NCI-H2107 treated with DMSO at 0.1 percent for 48 hours (cell line): ENCODE results near the gene DAG1.

Experiments used
- DNase-seq: peaks from one replicate; lab custom pipeline; 2025; ENCODE audit not compliant: unreplicated experiment; lab: John Stamatoyannopoulos, UW

Gene DAG1

DNA sequence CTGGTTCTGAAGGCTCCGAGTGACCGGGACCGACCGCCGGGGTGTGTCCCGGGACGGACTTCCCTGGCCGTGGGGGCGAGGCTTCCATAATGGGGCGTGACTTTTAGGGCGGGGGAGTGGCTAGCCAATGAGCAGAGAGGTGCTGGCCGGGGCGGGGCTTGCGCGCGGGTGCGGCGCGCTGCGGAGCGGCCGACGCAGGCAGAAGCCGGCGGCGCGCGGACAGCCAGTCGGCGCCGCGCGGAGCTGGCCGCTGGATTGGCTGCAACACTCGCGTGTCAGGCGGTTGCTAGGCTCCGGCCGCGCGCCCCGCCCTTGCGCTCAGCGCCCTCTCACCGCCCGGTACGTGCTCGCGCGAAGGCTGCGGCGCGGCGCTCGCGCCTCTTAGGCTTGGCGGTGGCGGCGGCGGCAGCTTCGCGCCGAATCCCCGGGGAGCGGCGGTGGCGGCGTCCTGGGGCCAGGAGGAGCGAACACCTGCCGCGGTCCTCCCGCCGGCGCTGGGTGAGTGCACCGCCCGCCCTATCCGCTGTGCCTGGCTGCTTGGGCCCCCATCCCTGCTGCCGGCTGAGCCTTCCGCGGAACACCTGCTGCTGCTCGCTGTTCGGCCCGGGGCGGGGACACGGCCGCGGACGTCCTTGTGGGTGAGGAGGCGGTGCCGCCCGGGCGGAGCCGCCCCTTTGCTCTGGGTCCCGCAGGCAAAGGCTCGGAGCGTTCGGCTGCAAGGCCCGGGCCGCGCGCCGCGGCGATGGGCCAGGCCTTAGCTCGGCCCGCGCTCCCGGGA lies at the start of gene DAG1:
TSS of gene DAG1 (plus strand) at position 332 of the 778 bp plus-strand sequence. CDS start 40,268 bp downstream, outside the sequence.
- DNase-seq = peak; percentile 77

DNA sequence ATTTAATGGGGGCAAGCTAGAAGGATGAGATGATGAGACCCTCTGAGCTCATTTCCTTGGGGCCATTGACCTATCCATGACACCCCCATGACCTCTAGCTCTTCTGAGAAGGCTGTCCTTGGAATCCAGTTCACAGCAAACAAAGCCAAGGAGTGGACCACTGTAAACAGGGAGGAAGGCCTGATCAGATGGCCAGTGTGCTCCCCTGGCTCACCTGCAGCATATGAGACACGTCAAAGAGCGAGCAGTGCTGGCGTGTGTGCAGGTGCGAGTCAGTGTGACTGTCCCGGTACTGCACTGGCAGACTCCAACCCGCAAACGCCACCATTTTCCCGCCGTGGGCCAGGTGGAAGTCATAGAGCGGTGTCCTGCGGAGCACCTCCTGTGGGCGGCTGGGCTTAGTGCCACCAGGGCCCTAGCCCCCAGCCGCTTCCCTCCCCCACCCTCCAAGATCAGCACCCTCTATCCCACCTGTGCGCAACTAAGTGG lies 48.1 kb upstream of the DAG1 start:
- no peak for DNase-seq

DNA sequence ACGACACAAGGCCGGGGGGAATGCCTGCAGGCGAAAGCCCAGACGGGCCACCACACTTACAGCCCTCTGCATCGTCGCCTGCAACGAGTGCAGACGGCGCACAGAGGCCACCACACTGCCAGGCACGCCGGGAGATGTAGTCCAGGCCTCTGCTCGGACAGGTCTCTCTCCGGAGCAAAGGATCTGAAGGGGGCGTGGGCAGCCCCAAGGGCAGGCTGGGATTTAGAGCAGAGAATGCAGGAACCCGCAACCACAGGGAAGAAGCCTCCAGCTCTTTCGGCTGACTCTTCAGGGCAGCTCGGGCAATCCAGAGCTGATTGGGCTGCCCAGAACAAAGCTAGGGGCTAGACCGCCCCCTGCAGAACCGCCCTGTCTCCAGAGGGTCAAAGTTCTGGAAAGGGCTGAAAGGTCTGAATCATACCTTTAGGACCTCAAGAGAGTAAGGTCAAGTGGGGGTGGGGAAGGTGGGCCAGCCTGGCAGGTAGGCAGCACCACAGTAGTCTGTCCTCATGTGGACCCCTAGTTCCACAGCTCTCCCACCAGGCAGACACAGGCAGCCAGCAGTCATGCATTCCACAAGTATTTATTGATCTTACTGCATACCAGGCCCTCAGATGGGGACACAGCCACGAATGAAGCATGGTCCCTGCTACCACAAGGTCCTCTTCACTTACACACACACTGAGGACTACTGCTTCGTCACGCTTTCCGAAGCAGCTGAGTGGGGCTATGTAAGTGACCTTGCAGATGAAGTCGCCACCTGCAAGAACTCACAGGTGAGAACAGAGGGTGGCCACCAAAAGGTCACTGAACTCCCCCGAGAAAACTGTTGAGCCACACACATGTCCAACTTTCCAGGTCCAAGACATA lies 47.5 kb upstream of the DAG1 start, which contains the start of gene AMT:
TSS of gene AMT (minus strand) at position 95 of the 870 bp plus-strand sequence. CDS start at position 72, 23 bp downstream.
- no peak for DNase-seq

DNA sequence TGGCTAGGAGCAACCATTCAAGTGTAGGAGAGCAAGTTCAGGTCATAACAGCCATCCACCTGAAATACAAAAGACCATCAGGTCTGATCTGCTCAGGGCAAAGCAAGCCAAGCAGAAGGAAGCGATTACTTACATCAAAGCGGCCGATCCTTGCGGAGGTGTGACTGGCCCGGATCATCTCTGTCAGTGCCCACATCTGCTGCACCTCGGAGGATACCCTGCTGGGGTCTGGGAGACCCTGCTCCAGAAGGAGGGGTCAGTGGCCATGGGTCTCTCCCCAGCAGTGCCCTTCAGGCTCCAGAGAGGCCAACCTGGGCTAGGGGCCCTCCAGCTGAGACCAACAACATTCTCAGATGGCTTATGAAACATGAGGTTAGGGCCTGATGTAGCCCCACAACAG lies 45.3 kb upstream of the DAG1 start:
- no peak for DNase-seq

DNA sequence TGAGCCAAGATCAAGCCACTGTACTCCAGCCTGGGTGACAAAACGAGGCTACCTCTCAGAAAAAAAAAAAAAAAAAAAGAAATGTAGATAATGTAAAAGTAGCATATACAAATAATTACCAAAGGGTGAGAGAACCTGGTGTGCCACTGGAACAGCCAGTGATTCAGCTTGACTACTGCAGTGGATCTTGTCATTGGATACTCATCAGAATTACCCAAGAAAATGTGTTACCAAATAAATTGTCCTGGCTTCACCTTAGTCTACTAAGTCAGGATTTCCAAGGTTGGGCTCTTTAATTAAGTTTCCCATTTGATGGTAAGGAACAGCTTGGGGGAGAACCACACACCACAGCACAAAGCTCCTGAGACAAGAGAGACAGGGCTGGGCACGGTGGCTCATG lies 42.5 kb upstream of the DAG1 start:
- DNase-seq = no peak

DNA sequence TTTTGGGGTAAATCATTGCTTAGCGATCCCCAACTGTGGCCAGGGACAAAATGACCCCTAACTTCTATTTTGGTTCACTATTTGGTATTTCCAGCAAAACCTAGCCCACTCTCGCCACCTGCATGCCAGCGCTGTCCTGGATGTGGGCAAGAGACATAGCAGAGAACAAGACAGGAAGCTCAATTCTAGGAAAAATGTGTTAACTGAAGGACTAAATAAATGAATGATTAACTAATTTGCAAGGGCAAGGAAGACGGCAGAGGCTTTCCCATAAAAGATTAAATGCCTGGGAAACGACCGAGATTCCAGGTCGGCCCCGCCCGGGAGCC lies 41.4 kb upstream of the DAG1 start:
- DNase-seq = no peak

DNA sequence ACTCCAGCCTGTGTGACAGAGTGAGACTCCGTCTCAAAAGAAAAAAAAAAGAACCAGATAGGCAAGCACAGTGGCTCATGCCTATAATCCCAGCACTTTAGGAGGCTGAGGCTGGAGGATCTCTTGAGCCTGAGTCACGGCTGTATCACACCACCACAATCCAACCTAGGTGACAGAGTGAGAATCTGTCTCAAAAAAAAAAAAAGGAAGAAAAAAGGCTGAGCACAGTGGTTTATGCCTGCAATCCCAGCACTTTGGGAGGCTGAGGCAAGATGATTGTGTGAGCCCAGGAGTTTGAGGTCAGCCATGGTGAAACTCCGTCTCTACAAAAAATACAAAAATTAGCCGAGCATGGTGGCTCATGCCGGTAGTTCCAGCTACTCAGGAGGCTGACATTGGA lies 35.3 kb upstream of the DAG1 start:
- no peak for DNase-seq

DNA sequence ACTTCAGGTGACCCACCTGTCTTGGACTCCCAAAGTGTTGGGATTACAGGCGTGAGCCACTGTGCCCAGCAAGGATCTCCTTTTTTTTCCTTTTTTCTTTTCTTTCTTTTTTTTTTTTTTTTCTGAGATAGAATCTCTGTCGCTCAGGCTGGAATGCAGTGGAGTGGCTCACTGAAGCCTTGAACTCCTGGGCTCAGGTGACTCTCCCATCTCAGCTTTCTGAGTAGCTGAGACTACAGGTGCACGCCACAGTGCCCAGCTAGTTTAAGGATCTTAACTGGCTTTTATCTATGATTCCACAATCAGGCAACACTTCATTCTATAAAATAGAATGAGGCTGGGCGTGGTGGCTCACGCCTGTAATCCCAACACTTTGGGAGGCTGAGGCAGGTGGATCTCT lies 24.7 kb upstream of the DAG1 start:
- DNase-seq = no peak

DNA sequence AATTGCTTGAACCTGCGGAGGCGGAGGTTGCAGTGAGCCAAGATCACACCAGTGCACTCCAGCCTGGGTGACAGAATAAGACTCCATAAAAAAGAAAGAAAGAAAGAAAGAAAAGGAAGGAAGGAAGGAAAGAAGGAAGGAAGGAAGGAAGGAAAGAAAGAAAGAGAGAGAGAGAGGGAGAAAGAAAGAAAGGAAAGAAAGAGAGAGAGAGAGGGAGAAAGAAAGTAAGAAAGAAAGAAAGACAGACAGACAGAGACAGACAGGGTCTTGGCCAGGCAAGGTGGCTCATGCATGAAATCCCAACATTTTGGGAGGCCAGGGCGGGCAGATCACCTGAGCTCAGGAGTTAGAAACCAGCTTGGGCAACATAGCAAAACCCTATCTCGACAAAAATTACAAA lies 16.4 kb upstream of the DAG1 start:
- no peak for DNase-seq

DNA sequence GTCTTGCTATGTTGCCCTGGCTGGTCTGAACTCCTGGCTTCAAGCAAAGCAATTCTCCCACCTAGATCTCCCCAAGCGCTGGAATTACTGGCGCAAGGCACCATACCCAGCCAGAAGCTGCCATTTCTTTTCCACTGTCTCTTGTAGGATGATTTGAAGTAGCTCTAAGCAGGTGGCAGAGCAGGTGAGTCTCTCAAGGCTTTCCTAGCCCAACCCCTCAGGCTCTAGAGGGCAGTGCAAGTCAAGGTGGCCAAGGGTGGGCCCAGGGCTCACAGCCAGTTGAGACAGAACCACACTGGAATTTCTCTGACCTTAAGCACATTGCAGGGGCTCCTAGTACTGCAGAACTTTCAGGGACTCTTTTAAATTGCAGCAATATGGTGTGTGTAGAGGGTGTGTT lies 15.6 kb upstream of the DAG1 start:
- peak; percentile 11 for DNase-seq

DNA sequence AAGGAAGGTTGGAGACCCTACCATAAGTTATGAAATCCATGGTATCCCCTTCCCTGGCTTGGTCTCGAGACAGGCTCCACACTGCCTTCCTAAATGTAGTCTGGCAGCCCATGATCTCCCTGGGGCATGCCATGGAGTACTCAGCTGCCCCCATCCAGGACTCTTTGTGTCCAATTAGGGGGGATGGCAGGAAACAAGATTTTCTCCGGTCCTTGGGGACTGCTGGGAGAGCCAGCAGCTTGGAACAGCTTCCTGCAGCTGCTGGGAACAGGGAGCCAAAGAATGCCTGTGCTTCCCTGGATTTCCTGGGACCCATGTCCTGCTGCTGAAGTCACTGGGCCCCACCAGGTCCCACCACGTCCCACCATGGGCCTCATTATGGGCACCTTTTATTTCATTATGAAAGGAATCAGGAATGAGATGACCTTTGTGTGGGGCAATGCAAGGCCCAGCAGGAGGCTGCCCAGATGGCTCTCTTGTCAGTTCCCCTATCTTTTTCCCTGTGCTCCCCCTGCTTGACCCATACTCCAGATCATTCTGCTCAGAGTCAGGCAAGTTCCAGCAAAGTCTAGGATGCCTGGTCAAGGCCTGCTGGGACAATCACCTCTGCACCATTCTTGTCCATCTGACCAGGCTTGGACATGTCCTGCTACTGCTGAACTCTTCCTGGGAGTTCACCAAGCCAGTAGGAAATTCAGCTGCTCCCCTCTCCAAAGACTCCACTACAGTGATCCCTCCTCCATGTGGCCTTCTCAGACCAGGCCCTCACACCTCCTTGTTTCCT lies 15.0 kb upstream of the DAG1 start:
- no peak for DNase-seq

DNA sequence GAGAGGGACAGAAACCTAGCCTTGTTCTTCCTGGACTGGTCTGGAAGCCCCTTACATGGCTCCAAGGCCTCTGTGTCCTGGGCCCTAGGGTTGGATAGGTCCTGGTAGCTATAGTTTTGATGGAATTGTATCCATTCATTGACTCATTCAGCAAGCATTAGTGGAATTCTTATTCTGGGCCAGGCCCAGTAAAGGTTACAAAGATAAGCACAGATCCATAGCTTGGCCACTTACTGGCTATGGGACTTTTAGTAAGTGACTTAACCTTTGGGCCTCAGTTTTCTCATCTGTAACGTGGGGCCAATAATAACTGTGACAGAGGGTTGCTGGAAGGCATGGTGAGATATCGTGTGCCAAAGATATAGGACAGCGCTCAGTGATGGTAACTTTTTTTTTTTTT lies 13.6 kb upstream of the DAG1 start:
- no peak for DNase-seq

DNA sequence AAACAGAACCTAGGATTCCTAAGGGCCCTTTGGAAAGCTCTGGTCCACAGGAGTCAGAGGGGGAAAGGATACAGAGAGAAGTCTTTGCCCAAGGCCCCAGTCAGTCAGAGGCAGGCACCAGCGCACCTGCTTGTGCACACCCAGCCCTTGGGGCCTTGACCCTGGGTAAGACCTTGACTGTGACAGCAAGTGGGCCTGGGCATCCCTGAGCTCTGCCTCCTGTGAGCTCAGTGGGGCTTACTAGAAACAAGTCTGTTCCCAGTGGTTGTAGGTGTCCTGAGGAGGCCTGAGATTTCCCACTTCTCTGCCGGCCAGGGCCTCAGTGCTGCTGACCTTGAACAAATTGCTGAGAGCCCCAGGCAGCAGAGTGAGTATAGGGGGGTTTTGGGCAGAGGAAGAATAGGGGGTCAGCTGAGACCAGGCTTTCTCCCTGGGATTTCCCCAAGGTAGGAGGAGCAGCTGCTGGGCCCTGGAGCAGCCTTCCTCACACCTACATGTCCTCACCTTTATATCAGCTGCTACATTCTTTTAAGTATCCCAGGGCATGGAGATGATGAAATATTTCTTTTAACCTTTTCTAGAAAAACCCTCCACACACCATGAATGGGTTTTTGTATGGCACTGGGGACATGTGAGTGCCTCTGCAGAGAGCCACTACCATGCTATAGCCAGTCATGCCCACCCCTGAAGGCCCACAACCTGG lies 9.7 kb upstream of the DAG1 start:
- DNase-seq = no peak

DNA sequence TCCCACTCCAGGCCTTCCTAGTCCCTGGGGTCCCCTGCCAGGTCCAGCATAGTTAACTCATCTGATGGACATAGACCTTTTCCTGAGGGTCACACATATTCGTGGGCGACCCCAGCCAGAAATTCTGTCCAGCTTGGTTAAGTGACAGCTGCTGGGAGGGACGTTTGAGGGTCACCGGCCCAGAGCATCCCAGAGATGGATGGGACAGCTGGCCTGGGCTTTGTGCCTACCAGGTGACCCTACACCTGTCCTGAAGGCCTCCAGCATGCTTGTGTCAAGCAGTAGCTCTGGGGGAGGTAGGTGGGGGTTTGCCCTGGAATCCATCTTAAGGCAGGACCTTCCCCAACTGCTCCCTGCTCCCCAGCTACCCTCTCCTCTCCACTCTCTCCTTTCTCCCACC lies 9.1 kb upstream of the DAG1 start:
- no peak for DNase-seq

DNA sequence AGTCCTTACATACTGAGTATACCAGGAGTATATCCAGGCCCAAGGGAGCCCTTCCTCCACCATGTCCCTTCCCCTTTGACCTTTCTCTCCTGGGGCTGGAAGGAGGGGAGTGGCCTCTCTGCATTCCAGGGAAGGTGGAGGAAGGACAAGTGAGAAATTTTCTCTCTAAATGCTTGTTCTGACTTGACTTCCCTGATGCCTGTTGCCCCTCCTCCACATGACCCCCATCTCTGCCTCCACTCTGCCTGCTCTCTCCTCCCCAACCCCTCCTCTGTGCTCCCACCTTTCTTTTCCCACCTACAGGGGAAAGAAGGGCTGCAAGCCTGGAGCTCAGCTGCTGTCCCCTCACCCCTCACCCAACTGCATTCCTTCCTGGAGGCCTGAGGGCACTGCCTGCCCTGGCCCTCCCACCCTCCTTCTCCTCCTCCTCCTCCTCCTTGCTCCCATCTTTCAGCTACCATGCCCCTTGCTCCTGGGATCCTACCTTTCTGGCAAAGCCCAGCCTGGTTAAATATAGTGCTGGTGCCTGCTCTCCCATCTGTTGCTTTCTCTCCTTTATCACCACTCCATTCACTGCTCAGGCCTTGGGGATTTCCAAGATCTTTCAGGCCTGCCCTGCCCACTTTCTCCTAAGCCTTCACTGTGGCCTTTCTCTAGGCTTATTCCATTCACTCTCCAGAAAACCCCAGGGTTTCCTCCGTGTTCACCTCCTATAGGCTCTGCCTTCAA lies 8.5 kb upstream of the DAG1 start:
- DNase-seq = no peak

DNA sequence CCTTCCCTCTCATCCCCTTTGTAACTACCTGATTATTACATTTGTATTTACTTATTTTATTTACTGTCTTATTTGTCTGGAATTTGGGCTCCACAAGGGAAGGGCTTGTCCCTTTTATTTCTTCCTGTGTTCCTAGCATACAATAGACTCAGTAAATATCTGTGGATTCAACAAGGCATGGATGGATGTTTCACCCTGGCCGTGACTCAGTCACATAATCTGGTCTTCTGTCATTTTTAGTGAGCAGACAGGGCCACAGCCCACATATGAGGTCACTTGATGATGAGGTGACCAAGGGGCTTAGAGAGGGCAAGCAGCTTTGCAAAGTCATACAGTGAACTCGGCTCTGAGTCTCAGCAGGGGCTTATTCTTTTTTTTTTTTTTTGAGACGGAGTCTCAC lies 7.8 kb upstream of the DAG1 start:
- DNase-seq = no peak

DNA sequence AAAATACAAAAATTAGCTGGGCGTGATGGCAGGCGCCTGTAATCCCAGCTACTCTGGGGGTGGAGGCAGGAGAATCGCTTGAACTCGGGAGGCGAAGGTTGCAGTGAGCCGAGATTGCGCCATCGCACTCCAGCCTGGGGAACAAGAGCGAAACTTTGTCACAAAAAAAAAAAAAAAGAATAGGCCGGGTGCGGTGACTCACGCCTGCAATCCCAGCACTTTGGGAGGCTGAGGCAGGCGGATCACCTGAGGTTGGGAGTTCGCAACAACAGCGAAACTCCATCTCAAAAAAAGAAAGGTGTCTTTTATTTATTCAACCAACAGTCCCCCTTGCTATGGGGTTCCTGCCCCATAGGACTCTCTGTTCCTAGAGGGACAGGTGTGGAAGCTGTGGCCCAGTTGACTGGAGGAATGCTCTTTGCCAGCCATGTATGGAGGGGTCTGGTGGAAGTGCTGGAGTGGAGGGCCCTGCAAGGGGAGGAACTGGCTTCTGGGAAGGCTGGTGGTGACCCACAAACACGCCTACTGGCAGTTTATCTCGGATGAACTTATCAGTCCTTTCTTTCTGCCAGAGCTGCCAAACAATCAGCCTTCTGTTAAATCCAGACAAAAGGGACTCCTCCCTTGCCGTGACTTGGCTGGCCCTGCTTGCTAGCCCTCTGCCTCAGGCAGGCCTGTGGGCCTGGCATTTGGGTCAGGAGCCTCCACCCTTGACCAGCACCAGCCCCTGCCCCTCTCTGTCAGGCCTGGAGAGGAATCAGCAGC lies 4.6 kb upstream of the DAG1 start:
- DNase-seq = no peak

DNA sequence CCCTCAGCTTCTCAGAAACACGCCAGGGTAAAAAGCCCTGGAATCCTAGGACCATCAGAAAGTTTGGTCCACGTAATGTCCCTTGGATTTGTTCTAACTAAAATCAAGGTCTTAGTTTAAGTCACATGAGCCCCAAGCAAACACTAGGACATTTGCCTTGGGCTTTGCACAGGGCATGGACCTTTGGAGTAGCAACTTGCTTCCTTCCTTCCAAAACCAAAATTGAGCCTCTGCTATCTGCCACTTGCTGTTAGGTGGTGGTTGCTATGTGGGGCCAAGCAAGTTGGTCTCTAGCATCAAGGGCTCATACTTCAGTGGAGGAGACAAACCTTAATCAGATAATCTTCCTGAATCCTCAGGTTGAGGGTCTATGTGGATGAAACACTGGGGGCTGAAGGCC lies 4.0 kb upstream of the DAG1 start:
- no peak for DNase-seq
